T1000 (cell line): ENCODE measurements around the gene GPC5.

Source experiments
- DNase-seq: peaks from one replicate; lab custom pipeline; 2025; ENCODE audit warnings: mixed read lengths; lab: John Stamatoyannopoulos, UW

Gene GPC5

DNA sequence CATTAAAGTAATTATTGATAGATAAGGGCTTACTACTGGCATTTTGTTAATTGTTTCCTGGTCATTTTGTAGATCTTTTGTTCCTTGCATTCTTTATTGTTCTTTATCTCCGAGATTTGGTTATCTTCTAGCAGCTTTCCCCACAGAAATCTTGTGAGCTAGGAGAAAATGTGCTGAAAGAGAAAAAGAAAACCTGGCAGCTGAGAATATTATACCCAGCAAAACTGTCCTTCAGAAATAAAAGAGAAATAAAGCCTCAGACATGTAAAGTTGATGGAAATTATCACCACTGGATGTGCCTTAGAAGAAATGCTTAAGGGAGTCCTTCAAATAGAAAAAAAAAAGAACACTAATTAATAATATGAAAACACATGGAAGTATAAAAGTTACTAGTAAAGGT, 1363.3 kb downstream of the GPC5 start:
- no peak for DNase-seq

DNA sequence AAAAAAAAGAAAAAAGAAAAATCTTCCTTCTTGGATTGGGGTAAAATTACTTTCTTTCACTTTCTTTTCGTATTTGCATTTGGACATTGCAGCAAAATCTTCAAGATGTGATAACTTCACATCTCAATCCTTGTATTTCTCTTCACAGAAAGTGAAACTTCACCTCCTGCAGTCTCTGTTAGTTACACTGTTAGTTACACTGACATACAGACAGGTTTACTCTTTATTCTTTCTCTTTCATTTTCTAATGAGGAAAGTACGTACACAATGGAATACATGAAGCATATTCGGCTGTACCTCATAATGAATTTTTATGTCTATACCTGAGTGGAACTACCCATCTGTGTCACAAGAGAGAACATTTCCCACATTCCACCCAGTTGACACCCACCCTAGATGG, 1369.0 kb downstream of the GPC5 start:
- no peak for DNase-seq

- no peak for DNase-seq
Observed at GRCh38 chr13:92768602-92769001, 1370.2 kb downstream of the GPC5 start.

DNA sequence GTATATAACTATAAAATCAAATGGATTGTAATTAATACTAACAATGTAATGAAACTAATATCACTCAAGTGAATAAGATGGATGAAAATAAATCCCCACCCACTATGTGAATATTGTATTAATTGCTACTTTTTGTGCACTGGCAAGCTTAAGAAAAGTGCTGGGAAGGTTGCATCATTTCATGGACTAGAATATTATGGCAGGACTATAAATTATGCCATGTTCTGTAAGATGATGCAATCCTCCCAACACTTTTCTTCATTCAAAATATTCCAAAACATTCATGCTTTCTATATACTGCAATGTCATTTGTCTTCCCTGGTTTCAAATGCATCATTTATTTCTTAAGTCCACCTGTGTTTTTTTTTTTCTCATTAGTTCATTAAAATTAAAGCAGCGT, 1370.6 kb downstream of the GPC5 start:
- no peak for DNase-seq

GRCh38 chr13:92775658-92776057, 1377.2 kb downstream of the GPC5 start:
- DNase-seq: no peak

DNA sequence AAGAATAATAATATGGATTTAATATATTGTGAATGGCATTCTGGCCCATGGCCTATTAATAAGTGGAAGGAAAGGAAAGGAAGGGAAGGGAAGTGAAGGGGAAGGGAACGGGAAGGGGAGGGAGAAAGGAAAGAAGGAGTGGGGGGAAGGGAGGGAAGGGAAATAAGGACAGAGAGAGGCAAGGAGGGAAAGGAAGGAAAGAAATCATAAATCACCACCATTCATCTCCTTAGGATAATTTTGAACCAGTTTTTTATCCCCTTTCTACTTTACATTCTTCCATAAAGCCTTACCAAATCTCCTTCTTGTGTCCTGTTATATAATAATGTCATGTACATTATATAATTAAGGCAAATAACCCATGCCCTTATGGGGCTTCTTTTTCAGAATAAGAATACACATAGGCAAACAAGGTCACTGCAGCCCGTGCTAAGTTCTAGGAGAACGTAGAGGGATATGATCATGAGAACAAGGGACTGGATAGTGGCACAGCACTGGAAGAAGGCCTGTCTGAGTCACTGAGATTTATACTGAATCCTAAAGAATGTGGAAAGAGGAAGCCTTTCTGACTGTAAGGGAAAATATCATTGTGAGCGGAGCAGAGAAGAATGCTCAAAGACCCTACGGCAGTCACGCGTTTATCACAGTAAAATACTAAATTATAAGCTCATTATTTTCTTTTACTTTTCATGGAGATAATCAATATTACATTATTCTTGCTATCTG, 1383.7 kb downstream of the GPC5 start:
- DNase-seq: no peak

GRCh38 chr13:92802776-92803175, 1404.4 kb downstream of the GPC5 start:
- no peak for DNase-seq

DNA sequence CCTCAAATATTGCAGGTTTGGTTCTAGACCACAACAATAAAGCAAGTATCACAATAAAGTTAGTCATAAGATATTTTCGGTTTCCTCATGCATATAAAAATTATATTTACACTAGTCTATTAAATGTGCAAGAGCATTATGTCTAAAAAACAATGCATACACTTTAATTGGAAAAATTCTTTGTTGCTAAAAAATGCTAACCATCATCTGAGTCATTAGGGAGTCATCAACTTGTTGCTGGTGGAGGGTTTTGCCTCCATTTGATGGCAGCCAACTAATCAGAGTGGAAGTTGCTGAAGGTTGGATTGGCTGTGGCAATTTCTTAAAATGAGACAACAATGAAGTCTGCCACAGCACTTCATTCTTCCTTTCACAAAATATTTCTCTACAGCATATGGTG, 1405.9 kb downstream of the GPC5 start:
- no peak for DNase-seq

- no peak for DNase-seq
Observed at GRCh38 chr13:92804926-92805325, 1406.5 kb downstream of the GPC5 start.

GRCh38 chr13:92805766-92806165, 1407.3 kb downstream of the GPC5 start:
- DNase-seq: no peak

- DNase-seq: no peak
Observed at GRCh38 chr13:92806215-92806614, 1407.8 kb downstream of the GPC5 start.

GRCh38 chr13:92807353-92807752, 1408.9 kb downstream of the GPC5 start:
- no peak for DNase-seq

DNA sequence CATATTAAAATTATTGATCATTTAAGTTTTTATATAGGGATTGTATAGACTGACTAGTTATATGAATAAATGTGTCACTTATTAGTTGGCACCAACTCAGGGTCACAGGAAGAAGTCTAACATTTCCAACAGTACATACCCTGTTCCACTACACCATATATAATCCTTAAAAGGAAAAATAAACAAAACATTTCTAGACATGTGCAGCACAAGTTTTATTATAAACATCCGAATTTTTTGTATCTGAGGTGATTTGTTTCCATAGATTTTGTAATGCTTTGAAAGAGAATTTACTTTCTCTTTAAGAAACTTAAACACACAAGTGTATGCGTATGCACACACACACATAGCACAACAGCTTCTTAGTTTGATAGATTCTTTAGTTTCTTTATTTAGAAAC, 1409.5 kb downstream of the GPC5 start:
- no peak for DNase-seq

DNA sequence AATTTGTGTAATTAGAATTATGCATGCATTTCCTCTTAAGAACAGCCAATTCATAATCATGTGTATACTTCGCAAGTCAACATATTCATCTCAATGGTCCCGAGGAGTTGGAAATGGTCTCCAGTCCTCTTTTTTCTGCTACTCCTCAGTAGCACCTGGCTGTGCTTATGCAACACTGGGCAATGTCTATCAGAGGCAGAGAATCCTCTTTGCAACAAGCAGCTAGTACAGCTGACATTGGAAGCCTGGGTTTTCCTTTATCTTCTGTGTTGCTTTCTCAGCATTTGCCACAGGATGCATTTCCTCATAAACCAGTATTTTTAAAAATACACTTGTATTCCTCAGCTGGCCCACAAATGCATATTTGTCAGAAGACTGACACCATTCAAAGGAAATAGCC, 1422.9 kb downstream of the GPC5 start:
- DNase-seq: no peak

DNA sequence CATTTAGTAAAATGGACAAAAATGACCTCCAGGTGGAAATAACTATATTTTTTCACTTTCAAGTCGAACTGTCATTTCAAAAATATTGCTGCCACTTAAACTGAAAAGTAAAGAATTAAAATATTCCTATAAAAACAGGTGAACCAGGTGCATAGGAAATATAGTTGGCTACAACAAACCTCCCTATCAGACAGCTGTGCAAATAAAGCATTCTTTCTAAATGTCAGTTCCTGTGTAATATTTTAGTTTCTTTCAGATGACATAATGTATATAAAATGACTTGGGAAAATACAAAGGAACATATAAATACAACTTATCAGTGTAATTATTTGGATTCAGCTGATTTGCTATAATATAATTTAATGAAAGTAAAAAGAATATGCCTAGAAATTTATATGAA, 1424.6 kb downstream of the GPC5 start:
- DNase-seq: no peak

- no peak for DNase-seq
Observed at GRCh38 chr13:92825938-92826596, 1427.6 kb downstream of the GPC5 start.

GRCh38 chr13:92827503-92827902, 1429.1 kb downstream of the GPC5 start:
- DNase-seq: no peak

DNA sequence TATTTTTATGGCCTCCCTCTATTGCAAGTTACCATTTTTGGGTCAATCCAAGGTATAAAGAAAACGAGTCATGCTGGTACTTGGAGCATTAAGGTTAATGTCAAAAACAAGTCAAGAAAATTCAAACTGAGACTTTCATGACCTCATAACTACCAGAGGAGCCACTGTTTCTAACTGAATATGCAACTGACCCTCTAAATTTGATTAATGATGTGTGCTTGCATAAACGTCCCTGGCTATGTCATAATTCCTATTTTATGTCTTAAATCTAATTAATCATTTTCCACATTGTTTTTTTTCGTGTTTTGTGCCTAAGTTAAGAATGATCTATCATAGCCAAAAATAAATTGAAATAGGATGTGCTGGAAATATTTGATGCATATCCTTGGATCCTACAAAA, 1431.5 kb downstream of the GPC5 start:
- DNase-seq: no peak

- DNase-seq: no peak
Observed at GRCh38 chr13:92830821-92831220, 1432.4 kb downstream of the GPC5 start.

GRCh38 chr13:92833071-92833470, 1434.7 kb downstream of the GPC5 start:
- no peak for DNase-seq

DNA sequence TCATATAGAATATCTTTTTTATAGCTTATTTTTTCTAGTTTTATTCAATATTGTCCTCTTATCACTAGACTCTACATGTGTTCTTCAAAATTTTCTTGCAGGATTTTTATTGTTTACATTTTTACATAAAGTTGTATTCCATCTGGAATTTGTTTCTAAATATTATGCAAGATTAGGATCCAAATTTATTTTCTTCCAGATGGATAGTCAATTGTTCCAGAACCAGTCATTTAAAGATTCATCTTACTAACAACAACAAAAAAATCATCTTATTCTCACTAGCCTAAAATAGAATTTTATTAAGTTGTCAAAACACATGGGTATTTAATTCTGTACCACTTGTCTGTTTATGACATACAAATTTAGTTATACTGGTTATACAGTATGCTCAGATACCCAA, 1437.8 kb downstream of the GPC5 start:
- DNase-seq: no peak

GRCh38 chr13:92838786-92839185, 1440.4 kb downstream of the GPC5 start:
- DNase-seq: no peak

DNA sequence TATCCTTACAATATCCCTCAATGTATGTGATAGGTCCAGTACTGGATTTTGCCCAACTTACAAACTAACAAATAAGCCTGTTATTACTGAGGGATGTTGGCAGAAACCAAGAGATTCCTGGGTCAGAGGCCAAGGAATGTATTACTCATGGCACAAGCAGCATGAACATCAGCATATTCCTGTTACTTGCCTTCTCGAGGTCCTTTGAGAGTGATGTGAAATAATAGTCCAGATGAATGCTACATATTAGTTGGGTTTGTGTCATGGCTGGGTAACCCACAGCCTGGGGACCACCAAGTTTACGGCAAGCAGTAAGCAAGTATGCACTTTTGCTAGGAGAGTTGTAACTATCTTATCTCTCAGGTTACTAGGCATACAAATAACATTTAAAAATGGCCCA, 1443.7 kb downstream of the GPC5 start:
- peak; percentile 6 for DNase-seq

- no peak for DNase-seq
Observed at GRCh38 chr13:92843549-92843948, 1445.1 kb downstream of the GPC5 start.
